Posterior vena cava (tissue), 2 donors: ENCODE data around the gene GPR3. TPM values are rescaled to one million over a fixed set of nuclear protein-coding genes. Genes with fewer than 3 reads are reported as not detected.
"Not testable (repeated sequence)": the region's sequence is repeated elsewhere in the genome, so short reads cannot be mapped to it uniquely, and the experiment has no call there.

ENCODE experiments used
- DNase-seq: peaks from one replicate; pipeline ENCODE4 v3.0.0-alpha.2; 2020; ENCODE audit warnings: low spot score
- intact Hi-C, 2 donors: fragments of 100-400 bp; cut with DNase I; formaldehyde crosslinking; loops; one replicate each; pipeline versions ENCODE4 v1.14.1 to v1.14.2; 2022 to 2023
- total RNA-seq, 2 donors: library from RNA; stranded (reverse); fragmentation: NEBNext Ultra II Directional; extraction: Animal tissue kit (Norgen Biotek cat#: 25700); gene quantifications; one replicate each; pipeline ENCODE4 v1.2.1, GENCODE V29; 2021
- donor health status: DM: yes; HTN: yes; CAD: no.
- donor health status: DM: yes; HTN: yes; CAD: no.

The GPR3 gene
- total RNA-seq, 2 donors from 2014 or later, result 0.37 to 1.2 TPM

DNA sequence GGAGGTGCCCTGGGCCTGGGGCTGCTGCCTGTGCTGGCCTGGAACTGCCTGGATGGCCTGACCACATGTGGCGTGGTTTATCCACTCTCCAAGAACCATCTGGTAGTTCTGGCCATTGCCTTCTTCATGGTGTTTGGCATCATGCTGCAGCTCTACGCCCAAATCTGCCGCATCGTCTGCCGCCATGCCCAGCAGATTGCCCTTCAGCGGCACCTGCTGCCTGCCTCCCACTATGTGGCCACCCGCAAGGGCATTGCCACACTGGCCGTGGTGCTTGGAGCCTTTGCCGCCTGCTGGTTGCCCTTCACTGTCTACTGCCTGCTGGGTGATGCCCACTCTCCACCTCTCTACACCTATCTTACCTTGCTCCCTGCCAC is 1.8 kb downstream of the GPR3 start:
- DNase-seq, result no peak
- intact Hi-C loops, result loop anchor here (5.0 to 10.0 kb wide), 3 partner anchors 37 to 271 kb away; no protein-coding TSS in a partner anchor

GRCh38 chr1:27394925-27395324 is 2.5 kb downstream of the GPR3 start:
- no peak for DNase-seq
- intact Hi-C loops, result loop anchor here (5.0 to 10.0 kb wide), 3 partner anchors 38 to 270 kb away; no protein-coding TSS in a partner anchor

DNA sequence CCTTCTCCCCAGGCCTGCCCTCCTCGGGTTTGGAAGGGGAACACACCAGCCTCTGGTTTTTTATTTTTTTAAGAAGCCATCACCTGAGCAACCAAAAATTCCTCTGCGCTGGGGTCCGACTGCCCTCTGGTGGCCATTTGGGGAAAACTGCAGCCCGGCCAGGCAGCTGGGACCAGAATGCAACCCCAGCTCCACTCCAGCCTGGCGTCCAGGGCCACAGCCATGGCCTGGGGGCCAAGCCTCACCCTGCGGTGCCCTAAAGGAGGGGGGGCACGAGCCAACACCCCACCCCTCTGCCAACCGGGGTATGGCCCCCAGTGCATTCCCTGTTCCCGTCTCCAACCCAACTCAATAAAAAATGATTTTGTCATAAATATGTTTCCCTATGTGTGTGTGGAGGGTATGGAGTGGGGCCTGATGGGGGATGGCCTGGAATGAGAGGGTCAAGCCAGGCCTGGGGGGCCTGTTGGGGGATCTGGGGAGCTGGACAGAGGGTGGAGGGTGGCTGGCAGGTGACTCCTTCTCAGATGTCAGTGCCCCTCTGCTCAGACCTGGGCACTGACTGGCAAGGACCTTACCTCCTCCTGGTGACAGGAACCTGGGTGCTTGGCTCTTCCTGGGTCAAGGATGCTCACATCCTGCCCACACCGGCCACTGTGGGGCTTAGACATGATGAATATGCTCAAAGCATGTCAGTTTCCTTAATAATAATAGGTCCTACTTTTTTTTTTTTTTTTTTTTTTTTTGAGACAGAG is 3.2 kb downstream of the GPR3 start:
- intact Hi-C loops, result loop anchor here (10.0 kb wide), 1 partner anchor 269 kb away; no protein-coding TSS in a partner anchor
- DNase-seq, result peak; percentile 90

- no peak for DNase-seq
- intact Hi-C loops, result loop anchor here (10.0 kb wide), 1 partner anchor 268 kb away; no protein-coding TSS in a partner anchor
These were observed 4.7 kb downstream of the GPR3 start for GRCh38 chr1:27397110-27397509.

DNA sequence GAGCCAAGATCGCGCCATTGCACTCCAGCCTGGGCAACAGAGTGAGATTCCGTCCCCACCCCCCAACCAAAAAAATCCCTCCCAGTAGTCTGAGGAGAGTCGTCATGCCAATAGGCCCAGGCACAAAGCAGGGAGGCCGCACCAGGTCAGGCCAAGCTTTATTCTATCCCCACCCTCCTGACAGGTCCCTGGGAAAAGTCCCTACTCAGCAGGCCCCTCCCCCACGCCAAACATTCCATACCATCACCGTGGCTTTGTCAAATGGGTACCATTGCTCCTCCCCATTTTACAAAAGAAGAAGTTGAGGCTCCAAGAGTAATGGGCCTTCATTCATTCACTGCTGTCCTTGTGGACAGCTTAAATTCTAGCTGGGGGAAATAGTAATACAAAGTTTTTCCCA is 5.3 kb downstream of the GPR3 start:
- intact Hi-C loops, result loop anchor here (10.0 kb wide), 1 partner anchor 267 kb away; no protein-coding TSS in a partner anchor
- DNase-seq, result no peak

DNA sequence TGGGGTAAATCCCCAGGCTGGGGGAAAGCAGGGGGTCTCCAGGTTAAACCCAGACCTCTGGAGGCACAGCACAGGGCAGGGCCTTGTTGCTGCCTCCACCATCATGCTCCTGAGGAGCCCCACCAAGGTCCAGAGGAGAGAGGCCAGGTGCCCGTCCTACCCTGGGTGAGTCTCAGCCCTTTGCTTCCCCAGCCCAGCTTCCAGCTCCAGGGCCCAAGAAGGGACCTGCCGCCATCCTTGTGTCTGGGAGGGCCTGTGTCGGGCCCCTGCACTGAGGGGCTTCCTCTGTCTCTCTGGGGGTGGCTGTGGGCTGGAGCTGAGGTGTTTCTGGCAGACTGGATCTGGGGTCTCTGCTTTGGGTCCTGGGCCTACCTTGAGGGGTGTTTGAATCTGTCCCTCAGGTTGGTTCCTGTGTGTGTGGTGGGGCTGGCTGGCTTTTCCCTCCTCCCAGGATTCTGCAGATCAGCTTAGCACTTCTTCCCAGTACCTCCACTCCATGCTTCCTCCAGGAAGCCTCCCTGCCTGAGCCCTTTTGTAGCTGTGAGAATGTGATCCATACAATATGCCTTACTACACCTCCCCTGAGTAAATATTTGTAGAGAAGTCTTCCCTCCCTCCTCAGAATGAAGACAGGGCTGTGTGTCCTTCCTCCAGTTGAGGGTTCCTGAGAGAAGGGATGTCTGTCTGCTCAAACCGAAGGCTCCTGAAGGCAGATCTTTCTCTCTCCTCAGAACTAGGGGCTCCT is 6.2 kb downstream of the GPR3 start:
- intact Hi-C loops, result loop anchor here (10.0 kb wide), 1 partner anchor 266 kb away; no protein-coding TSS in a partner anchor
- DNase-seq, result no peak

- no peak for DNase-seq
- intact Hi-C loops, result loop anchor here (10.0 kb wide), 1 partner anchor 265 kb away; no protein-coding TSS in a partner anchor
These were observed 7.0 kb downstream of the GPR3 start for GRCh38 chr1:27399251-27400025.

DNA sequence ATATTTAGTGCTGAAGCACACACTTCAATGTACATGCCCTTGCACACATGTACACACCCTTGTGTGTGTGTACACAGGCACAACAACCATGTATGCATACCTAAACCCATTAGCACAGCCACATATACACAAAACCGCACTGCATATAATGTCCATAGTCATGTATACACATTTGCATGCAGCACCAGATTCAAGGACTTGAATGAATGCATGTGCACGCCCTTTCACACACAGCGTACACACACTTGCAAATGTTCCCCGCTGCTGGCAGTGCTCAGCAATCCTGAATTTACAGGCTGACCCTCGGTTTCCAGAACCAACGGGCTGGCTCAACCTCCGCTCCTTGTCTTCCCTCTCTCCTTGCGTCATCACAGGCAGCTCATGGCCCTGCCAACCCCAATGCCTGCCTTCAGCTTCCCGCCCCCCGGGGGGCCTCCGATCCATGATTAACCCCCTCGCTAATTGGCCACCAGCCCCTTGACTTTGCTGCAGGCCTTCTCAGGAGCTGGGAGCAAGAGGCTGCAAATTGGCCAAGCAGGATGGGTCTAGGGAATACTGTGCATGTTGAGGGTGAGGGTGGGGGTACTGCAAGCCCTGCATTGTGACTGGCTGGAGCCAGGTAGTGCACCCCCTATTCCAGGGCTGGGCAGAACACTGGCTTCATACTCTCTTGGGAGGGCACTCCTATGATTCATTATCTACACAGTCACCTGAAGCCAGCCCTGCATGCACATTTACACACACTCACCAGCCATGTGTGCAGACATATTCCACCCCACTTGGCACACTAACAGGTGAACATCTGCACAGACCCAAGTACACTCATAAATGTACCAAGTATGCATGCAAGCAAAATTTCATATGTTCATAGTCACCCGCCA is 7.9 kb downstream of the GPR3 start:
- DNase-seq, result no peak
- intact Hi-C loops, result no loop called here

- intact Hi-C loops, result no loop called here
- no peak for DNase-seq
These were observed 8.5 kb downstream of the GPR3 start for GRCh38 chr1:27400963-27401341.

DNA sequence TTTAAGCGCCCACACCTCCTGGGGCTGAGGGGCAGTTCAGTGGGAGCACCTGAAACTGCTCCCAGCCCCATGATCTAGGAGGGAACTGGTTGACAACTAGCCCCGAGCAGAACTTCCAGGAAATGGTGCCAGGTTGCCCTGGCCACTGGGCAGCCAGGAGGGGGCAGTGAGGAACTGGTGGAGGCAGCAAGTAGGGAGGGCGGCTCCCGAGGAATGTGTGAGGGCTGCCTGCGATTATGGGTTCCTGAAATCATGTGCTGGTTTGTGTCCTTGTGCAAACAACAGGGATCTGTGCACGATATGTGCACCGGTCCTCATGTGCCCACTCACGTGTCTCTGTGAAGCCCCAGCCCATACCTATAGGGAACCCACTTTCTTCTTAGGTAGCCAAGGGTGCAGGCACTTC is 9.9 kb downstream of the GPR3 start:
- DNase-seq, result peak; percentile 92
- intact Hi-C loops, result loop anchor here in 1 of 2 donors (2.0 kb wide), 1 partner anchor 202 kb away; the partner anchor contains the start of gene AHDC1

DNA sequence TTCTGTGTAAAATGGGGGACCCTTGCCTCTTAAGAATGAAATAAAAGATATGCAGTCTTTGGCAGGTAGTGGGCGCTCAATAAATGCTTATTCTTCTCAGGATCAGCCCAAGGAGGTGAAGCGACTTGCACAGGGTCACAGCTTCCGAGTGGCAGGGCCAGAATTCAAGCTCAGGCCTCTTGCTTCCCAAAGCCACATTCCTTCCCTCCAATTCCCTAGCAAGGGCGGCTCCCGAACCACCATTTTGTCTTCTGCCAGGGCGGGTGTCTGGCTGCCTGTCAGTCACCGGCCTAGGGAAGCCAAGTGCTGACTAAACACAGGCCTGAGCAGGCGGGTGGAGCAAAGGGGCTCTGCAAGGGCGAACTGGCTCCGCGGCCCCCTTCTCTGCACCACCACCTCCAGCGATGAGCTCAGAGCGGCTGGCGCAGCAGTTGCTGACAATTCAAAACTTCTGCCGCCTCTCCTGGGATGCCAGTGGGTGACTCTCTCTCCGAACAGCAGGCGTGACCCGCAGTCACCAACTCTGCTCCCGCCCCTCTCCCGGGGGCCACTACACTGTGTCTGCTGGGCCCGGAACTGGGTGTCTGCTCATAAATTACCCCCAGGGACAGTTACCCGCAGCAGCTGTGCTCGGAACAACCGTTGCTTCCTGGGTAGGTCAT is 10.8 kb downstream of the GPR3 start:
- peak; percentile 95 for DNase-seq
- intact Hi-C loops, result loop anchor here in 1 of 2 donors (2.0 kb wide), 1 partner anchor 202 kb away; the partner anchor contains the start of gene AHDC1

GRCh38 chr1:27403931-27404330 is 11.5 kb downstream of the GPR3 start:
- no peak for DNase-seq
- intact Hi-C loops, result loop anchor here in 1 of 2 donors (2.0 kb wide), 1 partner anchor 201 kb away; the partner anchor contains the start of gene AHDC1

DNA sequence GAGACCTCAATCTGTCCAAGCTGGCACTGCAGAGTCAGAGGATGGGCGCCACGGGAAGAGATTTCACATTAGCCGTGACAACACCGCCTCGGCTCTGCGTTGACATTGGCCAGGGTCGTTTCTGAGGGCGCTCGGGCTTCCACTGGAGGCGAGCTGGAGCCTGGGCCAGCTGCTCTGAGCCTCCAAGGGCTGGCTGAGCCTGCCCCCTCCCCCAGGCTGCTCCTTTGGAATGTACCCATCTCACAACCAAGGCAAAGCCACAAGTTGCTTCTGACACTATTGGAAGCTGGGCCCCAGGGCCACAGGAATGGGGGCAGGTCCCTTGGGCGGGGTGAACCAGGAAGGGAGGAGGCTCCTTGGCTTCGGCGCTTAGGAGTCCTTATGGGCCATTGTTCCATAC is 12.7 kb downstream of the GPR3 start:
- intact Hi-C loops, result loop anchor here in 1 of 2 donors (5.0 kb wide), 1 partner anchor 197 kb away; the partner anchor contains the start of gene AHDC1
- peak; percentile 85 for DNase-seq

GRCh38 chr1:27405598-27406361 is 13.4 kb downstream of the GPR3 start:
- intact Hi-C loops, result loop anchor here in 1 of 2 donors (5.0 kb wide), 1 partner anchor 197 kb away; the partner anchor contains the start of gene AHDC1

GRCh38 chr1:27406362-27406680 is 13.9 kb downstream of the GPR3 start:
- DNase-seq, result no peak
- intact Hi-C loops, result loop anchor here in 1 of 2 donors (5.0 kb wide), 1 partner anchor 196 kb away; the partner anchor contains the start of gene AHDC1

More at GRCh38 chr1:27405598-27406361, 13.4 kb downstream of the GPR3 start:
- DNase-seq, result not testable (repeated sequence)

DNA sequence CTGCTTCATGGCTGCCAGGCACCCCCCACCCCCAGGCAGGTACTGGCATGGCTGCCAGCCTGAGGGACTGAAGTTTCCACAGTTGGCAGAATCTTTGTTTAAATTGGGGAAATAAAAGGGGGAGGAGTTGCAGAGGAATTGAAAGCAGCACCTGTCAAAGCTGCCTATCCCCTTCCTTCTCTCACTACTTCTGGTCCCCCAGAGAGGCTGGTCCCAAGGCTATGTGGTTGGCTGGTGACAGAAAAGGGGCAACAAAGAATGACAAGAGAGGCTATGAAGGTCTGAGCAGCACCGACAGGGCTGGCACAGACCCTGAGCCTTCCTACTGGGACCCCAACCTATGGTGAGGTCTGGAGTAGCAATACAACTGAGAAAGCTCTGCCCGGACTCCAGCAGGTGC is 14.4 kb downstream of the GPR3 start:
- intact Hi-C loops, result loop anchor here in 1 of 2 donors (5.0 kb wide), 1 partner anchor 196 kb away; the partner anchor contains the start of gene AHDC1
- peak; percentile 35 for DNase-seq

DNA sequence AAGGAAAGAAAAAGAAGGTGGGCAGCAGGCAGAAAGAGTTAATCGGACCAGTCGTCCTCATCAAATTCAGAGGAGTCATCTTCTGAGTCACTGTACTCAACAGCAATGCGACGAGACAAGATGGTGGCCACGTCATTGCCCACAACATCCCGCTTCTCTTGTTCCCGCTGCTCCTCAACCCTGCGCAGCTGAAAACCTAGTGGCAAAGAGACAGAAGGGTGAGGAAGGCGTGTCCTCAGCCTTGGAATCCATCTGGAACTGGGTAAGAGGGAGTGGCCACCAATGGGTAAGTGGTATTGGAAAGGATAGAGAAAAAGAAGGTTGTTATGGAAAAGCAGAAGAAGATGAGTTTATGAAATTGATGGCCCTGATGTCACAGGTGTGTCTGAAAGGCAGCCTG is 15.7 kb downstream of the GPR3 start:
- DNase-seq, result peak; percentile 15
- intact Hi-C loops, result loop anchor here in 1 of 2 donors (5.0 kb wide), 1 partner anchor 194 kb away; the partner anchor contains the start of gene AHDC1
